Activated CD4-positive, alpha-beta T cell treated with anti-CD3 and anti-CD28 coated beads for 1 hour (primary cell): ENCODE results near the gene NECTIN1.

ENCODE experiments used
- DNase-seq: peaks from one replicate; pipeline ENCODE4 v3.0.0-alpha.2; 2020

Gene NECTIN1

DNA sequence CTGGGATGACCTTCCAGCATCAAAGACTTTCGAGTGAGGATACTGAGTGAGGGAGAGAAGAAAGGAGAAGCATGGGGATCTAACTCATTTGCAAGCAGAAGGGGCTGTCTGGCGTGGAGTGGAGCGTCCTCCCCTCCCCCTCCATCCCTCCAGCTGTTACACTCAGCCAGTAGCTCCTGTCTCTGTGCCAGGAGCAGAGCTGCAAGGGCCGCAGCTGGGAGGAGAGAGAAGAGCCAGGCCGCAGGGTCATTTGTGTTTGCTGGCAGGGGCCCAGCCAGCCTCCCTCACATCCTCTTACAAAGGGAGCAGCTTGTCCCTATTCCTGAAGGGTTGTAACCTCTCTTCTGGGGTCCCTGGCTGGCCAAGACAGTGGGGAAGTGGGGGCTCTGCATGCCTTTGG, 57.9 kb downstream of the NECTIN1 start:
- no peak for DNase-seq

- no peak for DNase-seq
Observed at GRCh38 chr11:119669487-119669886, 59.5 kb downstream of the NECTIN1 start.

DNA sequence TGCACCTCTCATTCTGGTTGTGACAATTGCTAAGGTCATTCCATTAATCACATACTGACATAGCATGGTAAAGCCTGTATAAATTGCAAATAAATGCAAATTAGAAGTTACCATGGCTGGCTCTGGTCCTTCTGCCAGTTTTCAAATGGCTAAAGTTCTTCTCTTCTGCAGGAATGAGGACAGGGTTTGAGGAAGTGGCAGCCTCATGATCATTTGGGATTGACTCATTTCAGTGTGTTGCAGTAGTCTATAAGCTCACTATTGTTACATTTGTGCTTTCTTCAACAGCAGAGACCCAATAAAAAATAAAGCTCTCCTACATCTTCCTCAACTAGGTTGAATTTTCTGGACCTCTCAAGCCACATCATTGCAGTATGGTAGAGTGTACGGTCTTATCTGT, 60.3 kb downstream of the NECTIN1 start:
- DNase-seq = no peak

DNA sequence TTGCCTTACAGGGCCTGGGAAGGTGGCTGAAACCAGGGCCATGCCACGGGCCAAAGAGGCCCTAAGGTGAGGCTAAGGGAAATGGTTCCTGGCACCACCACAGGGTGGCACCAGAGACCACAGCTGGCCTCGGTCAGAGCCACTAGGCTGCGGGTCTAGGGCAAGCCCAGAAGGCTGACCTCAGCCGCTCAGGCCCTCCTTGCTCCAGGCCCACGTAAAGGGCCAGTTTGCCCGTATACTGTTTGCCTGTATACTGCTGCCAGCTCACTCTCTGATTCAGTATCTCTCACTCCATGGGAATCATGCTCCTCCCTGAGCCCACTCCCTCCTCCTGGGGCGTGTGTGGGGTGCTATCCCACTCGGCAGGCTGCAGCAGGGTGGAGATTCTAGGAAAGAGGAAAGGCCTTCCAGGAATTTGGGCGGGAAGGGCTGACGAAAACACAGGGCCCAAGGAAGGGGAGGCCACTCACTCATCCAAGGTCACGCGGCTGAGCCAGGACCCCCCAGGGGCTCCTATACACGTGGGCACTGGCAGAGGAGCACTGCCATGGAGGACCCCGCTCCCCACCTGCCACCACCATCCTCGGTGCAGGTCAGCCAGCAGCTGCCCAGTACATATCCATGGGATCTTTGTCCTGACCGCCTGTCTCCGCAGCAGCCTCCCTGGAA, 62.4 kb downstream of the NECTIN1 start:
- peak; percentile 36 for DNase-seq

GRCh38 chr11:119666061-119666460, 62.9 kb downstream of the NECTIN1 start:
- no peak for DNase-seq

DNA sequence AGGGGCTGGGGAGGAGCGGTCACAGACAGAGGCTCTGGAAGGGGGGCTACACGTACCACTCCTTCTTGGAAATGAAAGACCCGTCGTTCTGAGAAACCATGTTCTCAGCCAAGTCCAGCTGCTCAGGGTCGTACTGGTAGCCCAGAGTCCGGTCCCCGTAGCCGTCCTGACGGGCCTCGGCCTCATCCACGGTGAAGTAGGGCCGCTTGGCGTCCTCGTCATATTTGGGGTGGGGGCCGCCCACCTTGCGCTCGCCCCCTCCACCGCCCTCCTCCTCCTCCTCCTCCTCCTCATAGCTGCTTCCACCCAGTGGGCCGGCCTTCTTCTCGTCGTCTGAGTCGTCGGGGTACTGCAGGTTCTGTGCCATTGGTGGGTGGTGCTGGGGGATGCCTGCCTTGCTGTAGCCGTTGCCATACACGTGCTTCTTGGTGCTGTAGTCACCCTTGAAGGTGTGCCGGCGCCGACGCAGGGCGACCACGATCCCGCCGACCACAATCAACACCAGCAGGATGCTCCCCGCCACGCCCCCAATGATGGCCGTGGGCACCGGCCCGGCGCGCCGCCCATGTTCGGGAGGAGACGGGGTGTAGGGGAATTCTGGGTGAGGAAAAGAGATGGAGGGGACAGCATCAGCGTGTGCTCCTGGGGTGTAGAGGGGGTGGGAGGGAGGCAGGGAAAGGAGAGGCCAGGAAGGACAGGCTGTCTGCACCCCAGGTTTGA, 64.1 kb downstream of the NECTIN1 start:
- DNase-seq = no peak

DNA sequence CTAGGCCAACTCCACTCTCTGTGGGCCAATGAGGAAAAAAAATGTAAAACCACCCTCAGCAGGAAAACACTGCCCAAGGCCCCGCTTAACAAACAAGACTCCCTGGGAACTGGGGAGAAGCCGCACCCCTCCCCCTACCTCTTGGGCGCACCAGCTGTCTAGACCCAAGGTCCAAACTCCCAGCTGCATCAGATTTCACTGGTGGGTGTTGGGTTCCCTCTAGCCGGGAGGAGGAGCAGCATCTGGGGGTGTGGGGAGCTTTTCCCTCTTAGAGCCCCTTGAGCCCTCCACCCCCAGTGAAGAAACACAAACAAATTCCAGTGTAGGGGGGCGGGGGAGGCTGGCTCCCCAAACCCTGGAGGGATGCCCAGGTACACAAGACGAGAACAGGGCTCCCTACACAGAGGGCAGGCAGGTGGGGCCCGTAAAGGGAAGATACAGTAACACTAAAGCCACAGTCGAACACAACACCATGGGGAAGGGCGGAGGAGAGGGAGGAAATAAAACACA, 64.9 kb downstream of the NECTIN1 start:
- DNase-seq = no peak

DNA sequence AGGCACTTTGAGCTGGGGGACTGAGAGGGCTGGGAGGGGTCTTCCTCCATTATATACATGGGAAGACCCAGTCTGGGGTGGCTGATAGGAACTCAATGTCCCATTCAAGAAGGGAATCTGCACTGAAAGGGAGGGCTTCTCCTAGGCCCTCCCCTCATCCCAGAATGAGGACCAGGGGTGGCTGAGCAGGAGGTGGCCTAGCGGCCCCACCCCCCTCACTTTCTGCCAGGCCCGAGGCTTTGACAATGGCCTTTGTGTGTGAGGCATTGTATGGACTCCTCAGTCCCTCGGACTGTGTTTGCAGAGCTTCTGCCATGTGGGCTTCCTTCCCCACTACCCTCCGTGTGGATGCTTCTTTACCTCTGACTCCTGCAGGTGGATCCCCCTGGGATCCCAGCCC, 65.7 kb downstream of the NECTIN1 start:
- DNase-seq = no peak

DNA sequence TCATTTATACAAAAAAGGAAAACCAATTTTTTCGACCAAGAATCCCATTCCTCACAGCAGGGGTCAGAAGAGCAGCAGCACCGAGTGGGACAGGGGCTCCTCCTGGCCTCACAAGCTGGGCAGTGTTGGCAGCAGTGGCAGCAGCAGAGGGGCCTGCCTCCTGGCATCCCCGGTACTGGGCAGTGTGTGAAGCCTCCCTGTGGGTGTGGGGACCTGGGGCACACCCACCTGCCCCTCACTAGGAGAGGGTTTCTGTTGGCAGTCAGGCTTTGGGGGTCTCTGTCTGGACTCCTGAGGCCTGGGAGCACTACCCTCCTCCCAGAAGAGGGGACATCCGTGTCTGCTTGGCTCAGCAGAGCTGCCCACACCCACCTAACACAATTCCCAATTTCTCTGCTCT, 67.8 kb downstream of the NECTIN1 start:
- DNase-seq = no peak

DNA sequence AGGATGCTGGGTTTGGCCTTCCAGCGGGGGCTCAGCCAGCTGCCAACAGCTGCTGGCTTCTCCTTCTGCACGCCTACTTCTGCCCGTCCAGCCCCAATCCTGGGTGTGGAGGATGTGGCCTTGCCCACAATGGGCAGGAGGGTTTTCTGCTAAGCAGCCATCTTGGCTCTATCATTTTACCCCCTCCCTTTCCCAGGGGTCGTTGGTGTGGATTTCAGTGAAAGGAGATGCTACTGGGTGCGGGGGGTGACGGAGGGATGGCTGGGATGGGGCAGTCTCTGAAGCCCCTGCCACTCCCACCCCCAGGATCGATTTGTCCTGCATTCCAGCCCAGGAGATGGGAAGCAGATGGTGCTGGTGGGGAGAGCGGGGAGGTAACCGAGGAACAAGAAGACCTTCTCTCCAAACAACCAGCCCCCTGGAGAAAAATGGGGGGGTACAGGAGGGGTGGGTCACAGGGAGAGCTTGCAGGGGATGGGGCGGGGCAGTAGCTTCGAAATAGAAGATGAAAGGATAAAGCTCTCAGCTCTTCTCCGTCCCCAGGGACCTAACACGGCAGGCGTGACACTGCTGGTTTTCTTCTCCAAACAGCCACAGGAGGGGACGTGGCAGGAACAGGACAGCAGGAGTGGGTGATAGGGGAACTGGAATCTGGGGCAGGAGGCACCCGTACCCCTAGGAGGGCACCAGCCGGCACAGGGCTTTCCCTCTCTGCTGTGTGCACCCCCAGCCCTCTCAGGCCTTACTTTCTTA, 68.9 kb downstream of the NECTIN1 start:
- no peak for DNase-seq

GRCh38 chr11:119652907-119653659, 75.9 kb downstream of the NECTIN1 start:
- no peak for DNase-seq

- DNase-seq = no peak
Observed at GRCh38 chr11:119651802-119652584, 77.0 kb downstream of the NECTIN1 start.

DNA sequence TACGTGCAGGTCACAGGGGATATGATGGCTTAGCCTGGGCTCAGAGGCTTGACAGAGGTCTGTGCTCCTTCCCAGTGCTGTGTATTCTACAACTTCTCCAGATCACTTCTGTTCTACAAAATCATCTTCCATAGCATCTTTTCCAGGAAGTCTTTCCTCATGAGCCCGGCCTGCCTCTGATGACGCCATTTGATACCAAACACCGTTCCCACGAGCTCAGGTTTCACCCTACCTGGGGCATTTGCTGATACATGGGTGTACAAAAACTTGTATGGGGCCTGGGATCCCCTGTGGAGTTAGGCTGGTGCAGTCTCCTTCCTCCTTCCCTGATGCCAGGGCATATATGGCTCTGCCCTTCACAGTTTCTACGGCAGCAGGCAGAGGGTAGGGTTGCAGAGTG, 78.7 kb downstream of the NECTIN1 start:
- DNase-seq = no peak

DNA sequence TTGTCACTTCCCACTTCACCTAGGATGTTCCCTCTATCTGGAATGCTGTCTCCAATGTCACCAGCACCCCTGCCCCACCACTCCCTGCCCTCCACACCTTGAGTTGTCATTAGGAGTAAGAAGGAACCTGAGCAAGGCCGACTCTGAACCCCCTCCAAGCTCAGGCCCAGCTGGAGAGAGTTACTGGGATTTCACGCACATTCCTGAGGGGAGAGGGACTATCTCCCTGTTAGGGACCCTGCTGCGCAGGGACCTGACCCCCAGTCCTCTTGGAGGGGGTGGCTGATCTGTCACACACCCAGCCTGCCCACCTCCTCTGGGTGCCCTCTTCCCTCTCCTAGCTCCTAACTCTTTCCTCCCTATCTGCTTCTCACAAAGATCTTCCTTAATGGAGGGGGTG, 81.7 kb downstream of the NECTIN1 start:
- no peak for DNase-seq

GRCh38 chr11:119645018-119645417, 84.0 kb downstream of the NECTIN1 start:
- no peak for DNase-seq

GRCh38 chr11:119644502-119644901, 84.5 kb downstream of the NECTIN1 start:
- DNase-seq = no peak

- no peak for DNase-seq
Observed at GRCh38 chr11:119643876-119644225, 85.1 kb downstream of the NECTIN1 start.

GRCh38 chr11:119643212-119643875, 85.7 kb downstream of the NECTIN1 start:
- no peak for DNase-seq

GRCh38 chr11:119641983-119642745, 86.8 kb downstream of the NECTIN1 start:
- no peak for DNase-seq

GRCh38 chr11:119640541-119640940, 88.5 kb downstream of the NECTIN1 start:
- no peak for DNase-seq

DNA sequence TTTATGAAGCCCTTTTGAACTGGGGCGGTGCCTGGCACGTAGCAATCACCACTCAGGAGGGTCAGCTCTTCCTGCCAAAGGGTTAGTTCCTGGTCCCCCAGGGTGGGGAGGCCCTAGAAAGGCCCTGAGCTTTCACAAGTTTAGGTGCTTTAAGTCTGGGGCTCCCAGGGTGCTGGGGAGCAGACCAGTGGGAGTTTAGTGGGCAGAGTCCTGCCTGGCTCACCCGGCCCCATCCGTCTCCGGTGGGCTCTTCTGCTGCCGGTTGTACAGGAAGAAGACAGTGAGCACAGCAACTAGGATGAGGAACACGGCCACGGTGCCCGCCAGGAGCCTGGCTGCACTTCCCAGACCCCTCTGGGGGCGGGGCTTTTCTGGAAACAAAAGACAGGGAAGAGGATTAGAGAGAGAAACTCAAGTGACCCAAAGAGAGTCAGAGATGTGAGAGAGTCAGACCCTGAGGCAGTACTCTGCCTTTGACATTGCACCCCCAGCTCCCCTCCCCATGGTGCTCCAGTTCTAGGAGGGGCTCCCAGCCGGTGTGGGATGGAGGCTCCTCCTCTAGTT, 89.3 kb downstream of the NECTIN1 start:
- DNase-seq = no peak
